ENCODE measurements around the gene ADAMTSL1.

The ADAMTSL1 gene

GRCh38 chr9:18939943-18940342, 466.0 kb downstream of the ADAMTSL1 start:
- no peak for DNase-seq (ENCODE audit: low spot score in 2 of 2)
- H3K4me3 ChIP-seq = no peak overlapping the region
- H3K4me1 ChIP-seq = no peaks in the 10 kb centered on the region
- H3K27me3 ChIP-seq (ENCODE audit: low read depth) = no peaks in the 10 kb centered on the region
- H3K36me3 ChIP-seq (replicated peaks) = no peaks in the 10 kb centered on the region
- no peaks in the 10 kb centered on the region; the same call in 1 of the 2 replicates for H3K9me3 ChIP-seq
- in situ Hi-C loops (cut with MboI; ENCODE audit: low sequenced_read_pairs) = no loop called here

GRCh38 chr9:18941060-18941740, 467.2 kb downstream of the ADAMTSL1 start:
- H3K9me3 ChIP-seq = no peaks in the 10 kb centered on the region; the same call in 1 of the 2 replicates
- in situ Hi-C loops (cut with MboI; ENCODE audit: low sequenced_read_pairs) = no loop called here
- H3K4me1 ChIP-seq = no peaks in the 10 kb centered on the region
- no peak for DNase-seq (ENCODE audit: low spot score in 2 of 2)
- no peak overlapping the region for H3K4me3 ChIP-seq
- no peaks in the 10 kb centered on the region for H3K36me3 ChIP-seq (replicated peaks)
- H3K27me3 ChIP-seq (ENCODE audit: low read depth) = no peaks in the 10 kb centered on the region

- no peaks in the 10 kb centered on the region for H3K4me1 ChIP-seq
- no peaks in the 10 kb centered on the region for H3K36me3 ChIP-seq (replicated peaks)
- no peaks in the 10 kb centered on the region; the same call in 1 of the 2 replicates for H3K9me3 ChIP-seq
- no peak for DNase-seq (ENCODE audit: low spot score in 2 of 2)
- H3K4me3 ChIP-seq = no peak overlapping the region
- in situ Hi-C loops (cut with MboI; ENCODE audit: low sequenced_read_pairs) = no loop called here
- no peaks in the 10 kb centered on the region for H3K27me3 ChIP-seq (ENCODE audit: low read depth)
Measured at GRCh38 chr9:18942801-18943200, 468.8 kb downstream of the ADAMTSL1 start.

- Histone ChIP-seq H3K36me3 (replicated peaks) (no peaks in the 10 kb centered on the region), H3K4me1 (no peaks in the 10 kb centered on the region), H3K9me3 (no peaks in the 10 kb centered on the region; the same call in 1 of the 2 replicates), H3K4me3 (no peak overlapping the region), H3K27me3 (ENCODE audit: low read depth) (0 out of 2 replicates have a peak, but pooled peaks cover 3% of the 10 kb centered on the region)
- in situ Hi-C loops (cut with MboI; ENCODE audit: low sequenced_read_pairs) = no loop called here
- DNase-seq (ENCODE audit: low spot score in 2 of 2) = no peak
Measured at GRCh38 chr9:18947892-18948339, 474.0 kb downstream of the ADAMTSL1 start.

- Histone ChIP-seq H3K4me3 (no peak overlapping the region), H3K9me3 (no peaks in the 10 kb centered on the region), H3K27me3 (ENCODE audit: low read depth) (0 out of 2 replicates have a peak, but pooled peaks cover 3% of the 10 kb centered on the region), H3K4me1 (no peaks in the 10 kb centered on the region), H3K36me3 (replicated peaks) (no peaks in the 10 kb centered on the region)
- in situ Hi-C loops (cut with MboI; ENCODE audit: low sequenced_read_pairs) = no loop called here
- DNase-seq (ENCODE audit: low spot score in 2 of 2) = no peak
Measured at GRCh38 chr9:18951936-18952335, 478.0 kb downstream of the ADAMTSL1 start.

GRCh38 chr9:18955626-18956025, 481.7 kb downstream of the ADAMTSL1 start:
- no peak for DNase-seq (ENCODE audit: low spot score in 2 of 2)
- Histone ChIP-seq H3K4me1 (no peaks in the 10 kb centered on the region), H3K9me3 (no peaks in the 10 kb centered on the region), H3K4me3 (no peak overlapping the region), H3K27me3 (ENCODE audit: low read depth) (0 out of 2 replicates have a peak, but pooled peaks cover 3% of the 10 kb centered on the region), H3K36me3 (replicated peaks) (no peaks in the 10 kb centered on the region)
- in situ Hi-C loops (cut with MboI; ENCODE audit: low sequenced_read_pairs) = no loop called here

Data from HAP-1 (cell line).